ENCODE results near the gene CA10.

Gene CA10

GRCh38 chr17:51700011-51700760 lies 458.3 kb downstream of the CA10 start (continued):
- TF ChIP-seq ZFP30 (CRISPR knock-in tag; IDR thresholded peaks at IDR 0.05), result no peak
- TF ChIP-seq ARNTL (CRISPR knock-in tag; IDR thresholded peaks at IDR 0.05; ENCODE audit: borderline replicate concordance, low read depth), result no peak
- no peak for TF ChIP-seq PPARA (CRISPR knock-in tag; IDR thresholded peaks at IDR 0.05; ENCODE audit: borderline replicate concordance)
- TF ChIP-seq TCF4 (CRISPR knock-in tag; IDR thresholded peaks at IDR 0.05; ENCODE audit: borderline replicate concordance), result no peak
- TF ChIP-seq POU6F1 (CRISPR knock-in tag; IDR thresholded peaks at IDR 0.05; ENCODE audit: borderline replicate concordance, low read depth), result no peak
- no peak for TF ChIP-seq OSR1 (CRISPR knock-in tag; IDR thresholded peaks at IDR 0.05)

- no peak for ATAC-seq
- TF ChIP-seq OSR1 (CRISPR knock-in tag; IDR thresholded peaks at IDR 0.05) (no peak), ARNTL (CRISPR knock-in tag; IDR thresholded peaks at IDR 0.05; ENCODE audit: borderline replicate concordance, low read depth) (no peak), ZFP3 (CRISPR knock-in tag; IDR thresholded peaks at IDR 0.05) (no peak), CSDC2 (CRISPR knock-in tag; IDR thresholded peaks at IDR 0.05) (no peak), BACH2 (CRISPR knock-in tag; IDR thresholded peaks at IDR 0.05; ENCODE audit: borderline replicate concordance) (no peak), ISL1 (CRISPR knock-in tag; IDR thresholded peaks at IDR 0.05) (no peak), SNAI2 (CRISPR knock-in tag; IDR thresholded peaks at IDR 0.05) (no peak), POU6F1 (CRISPR knock-in tag; IDR thresholded peaks at IDR 0.05; ENCODE audit: borderline replicate concordance, low read depth) (no peak), CREB5 (CRISPR knock-in tag; IDR thresholded peaks at IDR 0.05; ENCODE audit: low read depth) (no peak), TOX (CRISPR knock-in tag; IDR thresholded peaks at IDR 0.05; ENCODE audit: borderline replicate concordance) (no peak), PPARA (CRISPR knock-in tag; IDR thresholded peaks at IDR 0.05; ENCODE audit: borderline replicate concordance) (no peak), ZNF70 (CRISPR knock-in tag; IDR thresholded peaks at IDR 0.05) (no peak), RARB (CRISPR knock-in tag; IDR thresholded peaks at IDR 0.05) (no peak), TSHZ2 (CRISPR knock-in tag; IDR thresholded peaks at IDR 0.05) (no peak), ESRRG (CRISPR knock-in tag; IDR thresholded peaks at IDR 0.05) (no peak)
Observed at GRCh38 chr17:51699303-51699702, 459.2 kb downstream of the CA10 start.

GRCh38 chr17:51692917-51693316 lies 465.6 kb downstream of the CA10 start:
- ATAC-seq, result no peak
- TF ChIP-seq SNAI2 (CRISPR knock-in tag; IDR thresholded peaks at IDR 0.05) (no peak), CREB5 (CRISPR knock-in tag; IDR thresholded peaks at IDR 0.05; ENCODE audit: low read depth) (no peak), ARNTL (CRISPR knock-in tag; IDR thresholded peaks at IDR 0.05; ENCODE audit: borderline replicate concordance, low read depth) (no peak), PATZ1 (CRISPR knock-in tag; IDR thresholded peaks at IDR 0.05; ENCODE audit: borderline replicate concordance) (no peak), ZFP3 (CRISPR knock-in tag; IDR thresholded peaks at IDR 0.05) (no peak), ZC3H10 (CRISPR knock-in tag; IDR thresholded peaks at IDR 0.05) (no peak), BACH2 (CRISPR knock-in tag; IDR thresholded peaks at IDR 0.05; ENCODE audit: borderline replicate concordance) (no peak), TOX (CRISPR knock-in tag; IDR thresholded peaks at IDR 0.05; ENCODE audit: borderline replicate concordance) (no peak), ISL1 (CRISPR knock-in tag; IDR thresholded peaks at IDR 0.05) (no peak), POU6F1 (CRISPR knock-in tag; IDR thresholded peaks at IDR 0.05; ENCODE audit: borderline replicate concordance, low read depth) (no peak), GLIS3 (CRISPR knock-in tag; IDR thresholded peaks at IDR 0.05) (no peak), PPARA (CRISPR knock-in tag; IDR thresholded peaks at IDR 0.05; ENCODE audit: borderline replicate concordance) (no peak), CSDC2 (CRISPR knock-in tag; IDR thresholded peaks at IDR 0.05) (no peak)
